ENCODE measurements around the gene POLR1G. TPM values are rescaled to one million over a fixed set of nuclear protein-coding genes. Genes with fewer than 3 reads are reported as not detected.
A peak's percentile ranks its signal among the peaks of the same experiment; 100 is the strongest.

POLR1G gene
- total and polyA plus RNA-seq, 5 donors = 4.0 to 6.3 (median 4.2) TPM

GRCh38 chr19:45448425-45448756, 41.9 kb downstream of the POLR1G start:
- Histone ChIP-seq H3K9me3 (ENCODE audit: control insufficient read depth, low read length) (no peaks in the 10 kb centered on the region), H3K27ac (ENCODE audit: low read length) (no peak overlapping the region), H3K27me3 (ENCODE audit: control insufficient read depth, insufficient read depth) (no peaks in the 10 kb centered on the region), H3K4me3 (ENCODE audit: low read length) (no peak overlapping the region), H3K4me1 (ENCODE audit: control insufficient read depth, insufficient read depth, low read length) (peaks cover 2% of the 10 kb centered on the region)
- no peak for ATAC-seq
- WGBS = 95% methylated on average over 3 of the region's 3 CpGs
- DNase-seq = no peak
- intact Hi-C loops (cut with DNase I) = no loop called here

GRCh38 chr19:45448887-45449299, 42.4 kb downstream of the POLR1G start:
- H3K27ac ChIP-seq (ENCODE audit: low read length) = no peak overlapping the region
- H3K4me1 ChIP-seq (ENCODE audit: control insufficient read depth, insufficient read depth, low read length) = peaks cover 2% of the 10 kb centered on the region
- WGBS = 73% methylated on average over 7 of the region's 7 CpGs

GRCh38 chr19:45450012-45450333, 43.5 kb downstream of the POLR1G start:
- H3K27ac ChIP-seq (ENCODE audit: low read length) = peak overlapping the region; percentile 25
- no peaks in the 10 kb centered on the region for H3K27me3 ChIP-seq (ENCODE audit: control insufficient read depth, insufficient read depth)
- no peaks in the 10 kb centered on the region for H3K9me3 ChIP-seq (ENCODE audit: control insufficient read depth, low read length)
- H3K4me3 ChIP-seq (ENCODE audit: low read length) = peak overlapping the region; percentile 67
- 34% methylated on average over 5 of the region's 5 CpGs for WGBS
- no peaks in the 10 kb centered on the region for H3K4me1 ChIP-seq (ENCODE audit: control insufficient read depth, insufficient read depth, low read length)
- ATAC-seq (peak; percentile 2 to 5), DNase-seq (no peak)
- intact Hi-C loops (cut with DNase I) = loop anchor here in 1 of 4 donors (2.0 kb wide), 1 partner anchor 17 kb away; the partner anchor contains the start of gene FOSB

More at GRCh38 chr19:45448887-45449299, 42.4 kb downstream of the POLR1G start:
- intact Hi-C loops (cut with DNase I) = no loop called here
- no peaks in the 10 kb centered on the region for H3K9me3 ChIP-seq (ENCODE audit: control insufficient read depth, low read length)
- peak in 2 of 3 donors; percentile 23 to 37 for DNase-seq
- no peak for ATAC-seq
- H3K4me3 ChIP-seq (ENCODE audit: low read length) = no peak overlapping the region
- H3K27me3 ChIP-seq (ENCODE audit: control insufficient read depth, insufficient read depth) = no peaks in the 10 kb centered on the region

- no peaks in the 10 kb centered on the region for H3K27me3 ChIP-seq (ENCODE audit: control insufficient read depth, insufficient read depth)
- peak overlapping the region; percentile 38 for H3K27ac ChIP-seq (ENCODE audit: low read length)
- WGBS = 3% methylated on average over 28 of the region's 28 CpGs
- H3K4me1 ChIP-seq (ENCODE audit: control insufficient read depth, insufficient read depth, low read length) = no peaks in the 10 kb centered on the region
- DNase-seq (peak in 1 of 3 donors; percentile 70), ATAC-seq (peak; percentile 7 to 19)
- H3K4me3 ChIP-seq (ENCODE audit: low read length) = peak overlapping the region; percentile 67
- H3K9me3 ChIP-seq (ENCODE audit: control insufficient read depth, low read length) = no peaks in the 10 kb centered on the region
- intact Hi-C loops (cut with DNase I) = loop anchor here in 1 of 4 donors (2.0 kb wide), 1 partner anchor 16 kb away; the partner anchor contains the start of gene FOSB
These were observed 44.8 kb downstream of the POLR1G start for GRCh38 chr19:45451131-45451849.

GRCh38 chr19:45451850-45452387, 45.5 kb downstream of the POLR1G start:
- intact Hi-C loops (cut with DNase I) = loop anchor here in 1 of 4 donors (2.0 kb wide), 1 partner anchor 15 kb away; the partner anchor contains the start of gene FOSB
- WGBS = 78% methylated on average over 12 of the region's 12 CpGs
- Histone ChIP-seq H3K4me1 (ENCODE audit: control insufficient read depth, insufficient read depth, low read length) (no peaks in the 10 kb centered on the region), H3K27me3 (ENCODE audit: control insufficient read depth, insufficient read depth) (no peaks in the 10 kb centered on the region), H3K27ac (ENCODE audit: low read length) (peak overlapping the region; percentile 38), H3K9me3 (ENCODE audit: control insufficient read depth, low read length) (no peaks in the 10 kb centered on the region), H3K4me3 (ENCODE audit: low read length) (no peak overlapping the region)
- no peak for ATAC-seq
- peak in 2 of 3 donors; percentile 19 to 37 for DNase-seq

GRCh38 chr19:45455707-45456499, 49.5 kb downstream of the POLR1G start:
- no peaks in the 10 kb centered on the region for H3K4me1 ChIP-seq (ENCODE audit: control insufficient read depth, insufficient read depth, low read length)
- H3K4me3 ChIP-seq (ENCODE audit: low read length) = no peak overlapping the region
- 12% methylated on average over 27 of the region's 27 CpGs for WGBS
- H3K9me3 ChIP-seq (ENCODE audit: control insufficient read depth, low read length) = no peaks in the 10 kb centered on the region
- intact Hi-C loops (cut with DNase I) = no loop called here
- DNase-seq (peak; percentile 93 to 94 (median 93)), ATAC-seq (peak; percentile 90 to 93)
- no peaks in the 10 kb centered on the region for H3K27me3 ChIP-seq (ENCODE audit: control insufficient read depth, insufficient read depth)
- peak overlapping the region; percentile 65 for H3K27ac ChIP-seq (ENCODE audit: low read length)

- DNase-seq = no peak
- Histone ChIP-seq H3K9me3 (ENCODE audit: control insufficient read depth, low read length) (no peaks in the 10 kb centered on the region), H3K27ac (ENCODE audit: low read length) (peak overlapping the region; percentile 65), H3K4me1 (ENCODE audit: control insufficient read depth, insufficient read depth, low read length) (no peaks in the 10 kb centered on the region), H3K27me3 (ENCODE audit: control insufficient read depth, insufficient read depth) (no peaks in the 10 kb centered on the region), H3K4me3 (ENCODE audit: low read length) (no peak overlapping the region)
- no peak for ATAC-seq
- intact Hi-C loops (cut with DNase I) = no loop called here
- WGBS = 71% methylated on average over 2 of the region's 2 CpGs
These were observed 50.0 kb downstream of the POLR1G start for GRCh38 chr19:45456500-45456815.

GRCh38 chr19:45457776-45458175, 51.3 kb downstream of the POLR1G start:
- no peaks in the 10 kb centered on the region for H3K27me3 ChIP-seq (ENCODE audit: control insufficient read depth, insufficient read depth)
- intact Hi-C loops (cut with DNase I) = no loop called here
- H3K9me3 ChIP-seq (ENCODE audit: control insufficient read depth, low read length) = no peaks in the 10 kb centered on the region
- no peak overlapping the region for H3K4me3 ChIP-seq (ENCODE audit: low read length)
- H3K4me1 ChIP-seq (ENCODE audit: control insufficient read depth, insufficient read depth, low read length) = no peaks in the 10 kb centered on the region
- no peak overlapping the region for H3K27ac ChIP-seq (ENCODE audit: low read length)
- DNase-seq (peak in 2 of 3 donors; percentile 11 to 20), ATAC-seq (no peak)

Small RNA genes lying within 50 kb of the gene (microRNA-seq; reads per million reads assigned to microRNA genes)
- 0 reads per million in 2 donors for gene MIR6088

Other genes starting within 250 kb of the POLR1G start
- gene NKPD1, start 245.7 kb upstream of the POLR1G start, total RNA-seq = under 1 TPM in 1 of 4 donors, not detected in 3; 0.06 TPM
- gene NKPD1, start 245.7 kb upstream of the POLR1G start, polyA plus RNA-seq = 0.07 TPM
- gene TRAPPC6A, start 228.4 kb upstream of the POLR1G start, total RNA-seq = 10 to 100 TPM; 15.2 to 19.4 (median 17.2) TPM
- gene TRAPPC6A, start 228.4 kb upstream of the POLR1G start, polyA plus RNA-seq = 26.5 TPM
- gene BLOC1S3, start 227.9 kb upstream of the POLR1G start, total RNA-seq = 1 to 10 TPM; 3.8 to 8.2 (median 6.2) TPM
- 2.4 TPM for gene BLOC1S3, start 227.9 kb upstream of the POLR1G start, polyA plus RNA-seq
- 1 to 10 TPM; 3.4 to 5.6 (median 4.5) TPM for gene EXOC3L2, start 161.2 kb upstream of the POLR1G start, total RNA-seq
- gene EXOC3L2, start 161.2 kb upstream of the POLR1G start, polyA plus RNA-seq = 2.7 TPM
- 10 to 100 TPM; 29.0 to 54.5 (median 40.4) TPM for gene MARK4, start 155.4 kb upstream of the POLR1G start, total RNA-seq
- gene MARK4, start 155.4 kb upstream of the POLR1G start, polyA plus RNA-seq = 21.0 TPM
- gene CKM, start 83.8 kb upstream of the POLR1G start, total RNA-seq = 1,000 to 10,000 TPM; 2,910 to 4,826 (median 3,330) TPM
- gene CKM, start 83.8 kb upstream of the POLR1G start, polyA plus RNA-seq = 5,160 TPM
- not detected for gene KLC3, start 65.9 kb upstream of the POLR1G start, total RNA-seq
- 0.18 TPM for gene KLC3, start 65.9 kb upstream of the POLR1G start, polyA plus RNA-seq
- gene ERCC2, start 36.1 kb upstream of the POLR1G start, total RNA-seq = 10 to 100 TPM; 11.1 to 15.7 (median 12.2) TPM
- gene ERCC2, start 36.1 kb upstream of the POLR1G start, polyA plus RNA-seq = 9.6 TPM
- gene PPP1R13L, start 1.6 kb upstream of the POLR1G start, total RNA-seq = 100 to 1,000 TPM; 131 to 161 (median 150) TPM
- 100 TPM for gene PPP1R13L, start 1.6 kb upstream of the POLR1G start, polyA plus RNA-seq
- gene ERCC1, start 17.3 kb downstream of the POLR1G start, total RNA-seq = 100 to 1,000 TPM; 133 to 143 (median 139) TPM
- 139 TPM for gene ERCC1, start 17.3 kb downstream of the POLR1G start, polyA plus RNA-seq
- 10 to 100 TPM in 1 of 4 donors, 1 to 10 TPM in 3; 1.6 to 16.3 (median 6.1) TPM for gene FOSB, start 61.4 kb downstream of the POLR1G start, total RNA-seq
- 57.8 TPM for gene FOSB, start 61.4 kb downstream of the POLR1G start, polyA plus RNA-seq
- gene RTN2, start 90.4 kb downstream of the POLR1G start, total RNA-seq = 10 to 100 TPM; 18.7 to 26.4 (median 20.4) TPM
- gene RTN2, start 90.4 kb downstream of the POLR1G start, polyA plus RNA-seq = 20.2 TPM
- gene PPM1N, start 91.8 kb downstream of the POLR1G start, total RNA-seq = under 1 TPM in 2 of 4 donors, not detected in 2; 0.24 to 0.96 TPM
- 0.91 TPM for gene PPM1N, start 91.8 kb downstream of the POLR1G start, polyA plus RNA-seq
- gene VASP, start 100.8 kb downstream of the POLR1G start, total RNA-seq = 10 to 100 TPM; 44.1 to 85.4 (median 47.4) TPM
- gene VASP, start 100.8 kb downstream of the POLR1G start, polyA plus RNA-seq = 42.2 TPM
- gene OPA3, start 178.2 kb downstream of the POLR1G start, total RNA-seq = 10 to 100 TPM; 20.7 to 27.6 (median 24.1) TPM
- 17.5 TPM for gene OPA3, start 178.2 kb downstream of the POLR1G start, polyA plus RNA-seq
- gene GPR4, start 195.6 kb downstream of the POLR1G start, total RNA-seq = 10 to 100 TPM in 1 of 4 donors, 1 to 10 TPM in 3; 3.7 to 11.3 (median 4.7) TPM
- 7.7 TPM for gene GPR4, start 195.6 kb downstream of the POLR1G start, polyA plus RNA-seq
- 10 to 100 TPM; 25.2 to 37.9 (median 33.7) TPM for gene EML2, start 232.8 kb downstream of the POLR1G start, total RNA-seq
- 19.0 TPM for gene EML2, start 232.8 kb downstream of the POLR1G start, polyA plus RNA-seq